SW480 (cell line): ENCODE data around the gene ANTXR1.
A peak's percentile ranks its signal among the peaks of the same experiment; 100 is the strongest.

ENCODE experiments used
- DNase-seq: peaks from one replicate; pipeline ENCODE4 v3.0.0-alpha.2; 2016; ENCODE audit warnings: low spot score

ANTXR1 gene

GRCh38 chr2:69034122-69034521 lies 21.1 kb downstream of the ANTXR1 start:
- DNase-seq: no peak

- no peak for DNase-seq
These were observed 21.9 kb downstream of the ANTXR1 start for GRCh38 chr2:69034845-69035244.

GRCh38 chr2:69036926-69037325 lies 23.9 kb downstream of the ANTXR1 start:
- no peak for DNase-seq

- no peak for DNase-seq
These were observed 28.2 kb downstream of the ANTXR1 start for GRCh38 chr2:69041214-69041613.

DNA sequence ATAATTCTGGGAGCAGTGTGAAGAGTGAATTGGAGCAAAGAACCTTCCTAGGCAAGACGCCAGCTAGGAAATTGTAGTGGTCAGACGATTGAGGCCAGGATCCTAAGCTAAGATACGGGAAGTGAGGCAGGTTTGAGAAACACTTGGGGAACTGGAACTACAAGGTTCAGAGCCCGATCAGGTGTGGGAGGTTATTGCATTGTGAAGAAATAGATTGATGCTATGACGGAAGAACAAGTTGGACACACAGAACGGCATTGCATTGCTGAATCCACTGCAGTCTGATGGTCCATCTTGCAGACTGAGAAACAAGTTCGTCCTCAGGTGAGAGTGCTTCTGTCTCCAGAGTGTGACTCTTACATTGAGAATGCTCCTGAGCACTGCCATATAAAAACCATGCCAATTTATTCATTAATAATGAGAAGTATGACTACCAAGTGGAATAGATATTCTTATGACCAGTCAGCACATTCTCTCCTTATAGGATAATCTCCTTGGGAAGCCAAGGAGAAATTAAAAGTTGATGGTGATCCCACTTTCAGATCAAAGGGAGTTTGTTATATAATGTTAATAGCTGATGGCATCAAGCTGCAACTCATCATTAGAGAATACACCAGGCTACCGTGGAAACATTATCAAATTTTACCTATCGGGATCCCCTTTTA lies 30.9 kb downstream of the ANTXR1 start:
- no peak for DNase-seq

GRCh38 chr2:69046221-69046662 lies 33.3 kb downstream of the ANTXR1 start:
- no peak for DNase-seq

GRCh38 chr2:69047625-69048145 lies 34.7 kb downstream of the ANTXR1 start:
- no peak for DNase-seq

GRCh38 chr2:69050802-69051201 lies 37.8 kb downstream of the ANTXR1 start:
- DNase-seq: no peak

GRCh38 chr2:69053416-69053965 lies 40.5 kb downstream of the ANTXR1 start:
- no peak for DNase-seq

DNA sequence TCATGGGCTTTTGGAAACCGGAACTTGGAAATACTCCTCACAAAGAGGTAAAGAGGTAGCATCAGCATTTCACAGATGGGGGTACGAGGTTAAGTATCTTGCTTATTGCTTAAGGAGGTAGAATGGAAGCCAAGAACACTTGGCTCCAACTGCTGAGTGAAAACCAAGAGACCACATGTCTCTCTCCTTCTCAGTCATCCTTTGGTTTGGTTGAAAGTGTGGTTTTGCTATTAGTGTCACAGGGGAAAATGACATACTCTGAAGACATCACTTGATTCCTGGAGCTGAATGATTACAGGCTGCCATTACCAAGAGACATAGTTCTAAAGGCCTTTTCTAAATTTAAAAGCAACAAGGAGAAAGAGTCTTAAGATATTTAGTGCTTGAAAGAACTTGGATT lies 41.5 kb downstream of the ANTXR1 start:
- no peak for DNase-seq

DNA sequence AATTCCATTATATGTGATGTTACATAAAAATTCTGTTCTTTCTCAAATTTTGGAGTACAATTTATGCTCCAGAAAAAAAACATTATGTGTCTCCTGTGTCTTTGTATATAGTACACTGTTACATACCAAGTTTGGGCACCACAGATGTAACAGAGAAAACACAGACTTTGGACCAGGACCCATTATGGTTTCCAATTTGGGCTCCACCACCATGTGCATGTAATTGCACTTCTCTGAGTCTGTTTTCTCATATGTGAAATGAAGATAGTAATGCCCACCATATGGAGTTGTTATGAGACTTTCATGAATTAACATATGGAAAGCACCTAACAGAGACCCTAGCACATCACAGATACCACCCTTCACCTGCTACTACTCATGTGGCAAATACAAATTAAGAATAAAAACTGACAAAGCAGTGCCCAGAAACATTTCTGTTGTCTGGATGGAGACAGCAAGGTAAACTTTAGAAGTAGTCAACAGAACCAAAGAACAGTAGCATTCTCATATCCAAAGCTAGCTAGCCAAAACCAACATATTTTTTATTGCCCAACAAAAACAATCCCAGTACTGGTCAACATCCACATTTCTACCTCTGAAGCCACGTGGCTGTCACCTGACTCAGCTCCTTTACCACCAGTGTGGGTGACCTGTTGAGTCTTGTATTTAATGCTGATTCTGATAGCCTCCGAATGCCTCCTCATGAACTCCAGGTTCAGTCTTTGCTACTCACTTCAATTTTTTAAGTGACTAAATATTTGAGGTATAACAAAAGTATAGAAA lies 42.9 kb downstream of the ANTXR1 start:
- DNase-seq: no peak

DNA sequence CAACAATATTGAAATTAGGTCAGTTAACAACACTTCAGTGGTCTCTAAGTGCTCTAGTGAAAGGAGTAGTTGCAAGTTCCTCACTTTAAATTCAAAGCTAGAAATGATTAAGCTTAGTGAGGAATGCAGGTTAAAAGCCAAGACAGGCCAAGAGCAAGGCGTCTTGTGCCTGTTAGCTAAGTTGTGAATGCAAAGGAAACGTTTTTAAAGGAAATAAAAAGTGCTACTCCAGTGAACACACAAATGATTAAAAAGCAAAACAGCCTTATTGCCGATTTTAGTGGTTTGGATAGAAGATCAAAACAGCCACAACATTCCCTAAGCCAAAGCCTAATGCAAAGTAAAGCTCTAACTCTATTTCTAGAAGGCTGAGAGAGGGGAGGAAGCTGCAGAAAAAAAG lies 44.7 kb downstream of the ANTXR1 start:
- no peak for DNase-seq

GRCh38 chr2:69059731-69060290 lies 46.8 kb downstream of the ANTXR1 start:
- DNase-seq: no peak

- no peak for DNase-seq
These were observed 48.0 kb downstream of the ANTXR1 start for GRCh38 chr2:69060938-69061501.

DNA sequence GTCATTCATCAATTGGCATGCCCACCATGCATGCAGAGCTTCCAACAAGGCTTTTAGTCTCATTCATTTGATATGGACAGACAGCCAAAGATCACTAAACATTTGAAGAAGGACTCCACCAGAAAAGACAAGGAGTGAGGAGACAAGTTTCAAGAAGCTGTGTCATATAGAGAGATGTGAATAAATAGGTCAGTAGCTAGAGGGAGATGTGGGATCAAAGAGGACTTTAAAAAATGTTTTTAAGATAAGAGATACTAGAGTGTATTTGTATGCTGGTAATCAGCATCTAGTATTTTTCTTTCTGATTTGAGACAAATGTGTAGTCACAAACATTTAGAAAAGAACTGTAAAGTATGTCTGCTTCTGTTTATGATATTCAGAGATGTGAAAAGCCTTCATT lies 48.5 kb downstream of the ANTXR1 start:
- DNase-seq: no peak

DNA sequence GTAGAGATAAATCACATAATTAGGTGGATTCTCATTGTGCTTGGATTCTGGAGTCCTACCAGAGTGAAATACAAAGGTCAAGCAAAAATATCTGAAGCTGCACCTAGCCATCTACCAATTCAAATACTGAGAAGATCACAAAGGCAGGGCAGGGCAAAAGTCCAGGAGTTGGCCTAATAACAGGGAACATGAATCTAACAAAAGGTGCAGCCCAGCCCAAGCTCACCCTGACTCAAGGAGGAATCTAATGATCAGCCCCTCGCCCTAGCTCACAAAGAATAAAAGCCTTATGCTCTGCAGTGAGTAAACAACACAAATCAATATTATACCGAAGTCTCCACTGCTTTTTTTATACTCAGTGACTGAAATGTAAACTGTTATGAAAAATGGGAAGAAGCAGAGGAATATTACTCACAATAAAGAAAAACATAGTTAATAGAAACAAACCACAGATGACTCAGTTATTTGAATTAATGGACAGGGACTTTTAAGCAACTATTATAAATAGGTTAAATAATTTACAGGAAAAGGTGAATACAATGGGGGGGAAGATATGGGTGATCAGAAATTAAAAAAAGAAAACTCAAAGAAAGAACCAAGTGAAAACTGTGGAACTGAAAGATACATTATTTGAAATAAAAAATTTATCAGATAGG lies 49.5 kb downstream of the ANTXR1 start:
- peak; percentile 11 for DNase-seq

DNA sequence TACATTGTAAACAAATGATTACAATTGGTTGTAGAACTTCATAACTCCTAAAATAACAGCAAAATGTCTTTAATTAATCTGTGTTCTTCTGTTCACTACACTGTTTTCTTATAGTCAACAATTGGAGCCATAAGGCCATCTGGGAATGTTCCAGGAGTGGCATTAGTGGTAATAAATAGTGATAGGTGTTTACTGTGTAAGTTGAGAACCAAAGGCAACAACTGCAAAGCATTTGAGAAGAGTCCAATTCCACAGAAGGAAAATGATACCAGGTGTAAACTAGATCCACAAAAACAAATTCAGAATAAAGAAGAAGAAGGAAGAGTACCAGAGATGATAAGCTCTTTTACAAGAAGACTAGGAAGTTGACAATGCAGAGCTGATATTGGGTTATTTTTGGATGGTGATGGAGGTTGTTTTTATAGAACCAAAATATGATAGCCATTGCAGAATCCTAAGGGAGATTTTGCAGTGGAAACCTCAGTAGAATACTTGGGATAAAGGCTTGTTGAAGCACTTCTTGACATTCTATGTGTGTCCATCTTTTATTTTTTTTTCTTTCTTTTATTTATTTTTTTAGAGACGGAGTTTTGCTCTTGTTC lies 52.9 kb downstream of the ANTXR1 start:
- DNase-seq: no peak

DNA sequence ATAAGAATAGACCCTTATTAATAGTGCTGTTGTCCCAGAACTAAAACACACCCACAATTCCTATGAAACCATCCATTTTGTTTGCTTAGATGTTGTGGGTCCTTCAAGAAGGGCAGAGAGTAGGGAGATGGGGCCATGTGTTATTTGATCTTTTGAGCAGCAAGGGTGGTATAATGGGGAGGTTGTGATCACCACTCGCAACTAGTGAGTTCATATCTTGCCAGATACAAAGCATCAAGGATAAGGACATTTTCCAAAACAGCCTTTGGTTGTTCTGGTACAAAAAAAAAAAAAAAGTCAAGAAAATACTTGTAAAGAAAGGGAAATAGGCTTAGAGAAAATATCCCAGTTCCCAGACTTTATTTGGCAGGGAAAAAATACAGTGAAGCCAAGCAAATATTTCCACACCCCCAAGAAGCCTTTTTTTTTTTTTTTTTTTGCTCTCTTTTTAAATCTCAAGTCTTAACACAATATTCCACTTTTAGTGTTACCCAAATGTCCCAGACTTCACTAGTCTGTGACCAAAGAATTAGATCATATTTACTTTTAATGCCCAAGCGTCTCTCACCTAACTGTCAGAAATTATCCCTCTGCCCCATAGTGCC lies 54.1 kb downstream of the ANTXR1 start:
- DNase-seq: no peak

DNA sequence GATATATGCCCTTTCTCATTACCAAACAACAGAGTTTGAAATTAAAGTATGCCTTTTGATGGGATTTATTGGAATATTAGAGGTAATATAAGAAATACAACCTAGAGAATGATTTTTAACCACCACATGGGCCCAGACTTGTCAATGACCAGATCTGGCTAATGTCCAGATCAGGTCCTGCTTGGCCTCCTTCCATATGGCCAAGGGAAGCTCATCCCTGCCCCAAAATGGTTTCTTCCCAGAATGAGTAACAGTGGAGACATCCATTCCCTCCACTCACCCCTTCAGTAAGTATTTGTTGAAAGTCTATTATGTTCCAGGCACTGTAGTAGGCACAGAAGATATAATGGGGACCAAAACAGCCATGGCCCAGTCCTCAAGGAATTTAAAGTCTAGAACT lies 54.9 kb downstream of the ANTXR1 start:
- no peak for DNase-seq

- no peak for DNase-seq
These were observed 58.0 kb downstream of the ANTXR1 start for GRCh38 chr2:69070969-69071368.

DNA sequence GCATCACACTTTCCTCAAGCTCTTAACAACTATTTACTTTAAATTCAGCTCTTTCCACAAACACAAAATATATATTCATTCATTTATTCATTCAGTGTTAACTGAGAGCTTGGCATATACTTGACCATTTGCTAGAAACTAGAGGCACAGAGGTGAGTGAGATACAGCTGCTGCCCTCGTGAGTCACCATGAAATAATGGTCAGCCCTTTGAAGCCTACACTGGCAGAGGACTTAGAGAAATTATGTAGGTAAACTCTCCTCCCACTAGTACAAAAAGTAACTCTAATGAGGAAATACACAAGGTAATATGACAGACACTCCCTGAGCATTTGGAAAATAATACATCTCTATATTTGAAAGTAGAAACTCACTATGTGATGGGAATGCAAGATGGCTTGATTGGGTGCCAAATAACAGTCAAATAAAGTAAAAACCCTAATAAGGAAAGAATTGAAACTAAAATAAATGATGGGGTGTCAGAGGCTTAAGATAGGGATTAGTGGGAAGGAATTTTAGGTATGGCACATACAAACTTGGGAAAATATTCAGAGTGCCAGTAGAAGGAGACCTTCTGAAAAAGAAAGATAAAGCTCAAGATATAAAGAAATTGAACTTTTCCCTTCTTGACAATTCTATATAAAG lies 61.1 kb downstream of the ANTXR1 start:
- peak; percentile 86 for DNase-seq
